Uterus (tissue), 4 donors: ENCODE data around the gene SUFU. TPM values are rescaled to one million over a fixed set of nuclear protein-coding genes. Genes with fewer than 3 reads are reported as not detected.

ENCODE experiments used
- DNase-seq, 2 donors: peaks; one replicate each; pipeline ENCODE4 v3.0.0-alpha.2; 2019 to 2020
- H3K27ac ChIP-seq, 2 donors: fragments of 200-600 bp; sonication (generic); 1 replicate in 1 of 2; 2 replicates in 1 of 2; pipeline ENCODE4 v1.5.1; 2016 to 2018
- H3K27me3 ChIP-seq, 2 donors: fragments of 200-600 bp; sonication (generic); one replicate each; pipeline ENCODE4 v1.5.1; 2018 to 2019; ENCODE audit warnings: control low read depth in 1 of 2
- H3K36me3 ChIP-seq, 2 donors: fragments of 200-600 bp; sonication (generic); one replicate each; pipeline ENCODE4 v1.5.1; 2019; ENCODE audit warnings: control low read depth in 1 of 2
- H3K4me1 ChIP-seq, 2 donors: fragments of 200-600 bp; sonication (generic); one replicate each; pipeline ENCODE4 v1.5.1; 2018 to 2019; ENCODE audit warnings: control low read depth in 1 of 2
- H3K4me3 ChIP-seq, 2 donors: fragments of 200-600 bp; sonication (generic); 1 replicate in 1 of 2; 2 replicates in 1 of 2; pipeline ENCODE4 v1.5.1; 2018 to 2019; ENCODE audit warnings: mild to moderate bottlenecking in 1 of 2
- H3K9me3 ChIP-seq, 2 donors: fragments of 200-600 bp; sonication (generic); one replicate each; pipeline ENCODE4 v1.5.1; 2019; ENCODE audit warnings: control low read depth in 1 of 2
- POLR2A ChIP-seq, 2 donors: fragments of 450-650 bp; IDR thresholded peaks; one replicate each; pipeline ENCODE4 v1.6.1; 2016; ENCODE audit warnings: antibody characterized with exemption in 2 of 2, mild to moderate bottlenecking in 1 of 2, moderate library complexity in 1 of 2
- intact Hi-C: fragments of 100-400 bp; cut with DNase I; formaldehyde crosslinking; loops from one replicate; pipeline ENCODE4 v1.15.1; 2023; ENCODE audit warnings: low total_unique reads
- total RNA-seq, 4 donors: library from RNA; depleted of rRNA in 3 of 4; stranded (reverse); fragments of >200 nt in 3 of 4; gene quantifications; one replicate each; pipeline versions ENCODE4 v1.1.0 to v1.2.4, GENCODE V29; 2014 to 2023
- TF ChIP-seq, protein P1 (sequence below), 4 experiments: fragments of 200-600 bp in 2 of 4; fragments of 450-650 bp in 2 of 4; sonication (generic) in 2 of 4; IDR thresholded peaks; one replicate each; pipeline ENCODE4 v1.5.1; 2016 to 2019; ENCODE audit warnings: antibody characterized with exemption in 4 of 4, mild to moderate bottlenecking in 2 of 4, moderate library complexity in 1 of 4
- donor health status: DM: yes; HTN: yes; CAD: no.

Gene SUFU
- total RNA-seq, 4 donors from 2014 or later: 2.8 to 20.7 (median 12.3) TPM

DNA sequence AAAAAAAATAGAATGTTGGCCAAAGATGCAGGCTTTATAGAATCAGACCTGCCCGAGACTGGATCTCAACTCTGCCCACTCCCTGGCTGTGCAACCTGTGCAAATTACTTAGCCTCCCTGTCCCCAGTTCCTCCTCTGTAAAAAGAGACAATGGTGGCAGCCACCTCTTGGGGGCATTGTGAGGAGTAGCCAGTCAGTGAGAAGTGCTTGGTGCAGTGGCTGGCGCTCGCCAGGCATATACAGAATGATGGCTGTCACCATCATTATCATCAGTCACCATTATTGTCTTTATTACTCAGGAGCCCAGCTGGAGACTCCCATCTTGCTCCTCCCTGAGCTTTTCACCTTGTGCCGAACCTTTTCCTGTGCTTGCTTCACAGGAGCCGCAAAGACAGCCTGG lies 111.1 kb downstream of the SUFU start:
- intact Hi-C loops: no loop called here
- Histone ChIP-seq H3K27ac (no peak overlapping the region), H3K4me1 (peaks cover 21% of the 10 kb centered on the region in 2 donors), H3K36me3 (no peaks in the 10 kb centered on the region), H3K4me3 (no peak overlapping the region), H3K9me3 (no peaks in the 10 kb centered on the region), H3K27me3 (no peaks in the 10 kb centered on the region)
- DNase-seq: no peak
- TF ChIP-seq, protein P1, sequence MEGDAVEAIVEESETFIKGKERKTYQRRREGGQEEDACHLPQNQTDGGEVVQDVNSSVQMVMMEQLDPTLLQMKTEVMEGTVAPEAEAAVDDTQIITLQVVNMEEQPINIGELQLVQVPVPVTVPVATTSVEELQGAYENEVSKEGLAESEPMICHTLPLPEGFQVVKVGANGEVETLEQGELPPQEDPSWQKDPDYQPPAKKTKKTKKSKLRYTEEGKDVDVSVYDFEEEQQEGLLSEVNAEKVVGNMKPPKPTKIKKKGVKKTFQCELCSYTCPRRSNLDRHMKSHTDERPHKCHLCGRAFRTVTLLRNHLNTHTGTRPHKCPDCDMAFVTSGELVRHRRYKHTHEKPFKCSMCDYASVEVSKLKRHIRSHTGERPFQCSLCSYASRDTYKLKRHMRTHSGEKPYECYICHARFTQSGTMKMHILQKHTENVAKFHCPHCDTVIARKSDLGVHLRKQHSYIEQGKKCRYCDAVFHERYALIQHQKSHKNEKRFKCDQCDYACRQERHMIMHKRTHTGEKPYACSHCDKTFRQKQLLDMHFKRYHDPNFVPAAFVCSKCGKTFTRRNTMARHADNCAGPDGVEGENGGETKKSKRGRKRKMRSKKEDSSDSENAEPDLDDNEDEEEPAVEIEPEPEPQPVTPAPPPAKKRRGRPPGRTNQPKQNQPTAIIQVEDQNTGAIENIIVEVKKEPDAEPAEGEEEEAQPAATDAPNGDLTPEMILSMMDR (IDR thresholded peaks at IDR 0.05): no peak
- no peak for TF ChIP-seq POLR2A (IDR thresholded peaks at IDR 0.05)

DNA sequence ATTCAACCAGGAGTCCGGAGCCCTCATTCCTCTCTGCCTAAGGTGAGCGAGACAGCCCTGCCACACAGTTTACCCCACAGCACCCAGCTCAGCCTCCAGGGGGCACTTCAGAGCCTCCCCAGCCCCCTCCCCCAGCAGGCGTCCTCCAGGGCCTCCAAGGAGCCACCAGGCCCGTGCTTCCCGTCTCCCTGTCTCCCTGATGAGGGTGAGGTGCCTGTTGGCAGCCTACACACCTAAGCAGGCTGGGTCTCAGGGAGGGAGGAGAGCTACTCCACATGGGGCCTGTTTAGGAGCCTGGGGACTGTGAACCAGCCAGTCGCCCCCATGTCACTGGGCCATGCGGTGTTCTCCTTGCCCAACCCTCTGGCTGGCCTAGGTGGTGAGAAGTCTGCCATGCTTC lies 111.6 kb downstream of the SUFU start:
- TF ChIP-seq, protein P1 (IDR thresholded peaks at IDR 0.05): no peak
- no peak for TF ChIP-seq POLR2A (IDR thresholded peaks at IDR 0.05)
- H3K36me3 ChIP-seq: no peaks in the 10 kb centered on the region
- no peaks in the 10 kb centered on the region for H3K9me3 ChIP-seq
- intact Hi-C loops: no loop called here
- no peaks in the 10 kb centered on the region for H3K27me3 ChIP-seq
- H3K4me1 ChIP-seq: peaks cover 21% of the 10 kb centered on the region in 2 donors
- no peak for DNase-seq
- H3K27ac ChIP-seq: peak overlapping the region in 1 of 2 donors; percentile 25
- no peak overlapping the region for H3K4me3 ChIP-seq

DNA sequence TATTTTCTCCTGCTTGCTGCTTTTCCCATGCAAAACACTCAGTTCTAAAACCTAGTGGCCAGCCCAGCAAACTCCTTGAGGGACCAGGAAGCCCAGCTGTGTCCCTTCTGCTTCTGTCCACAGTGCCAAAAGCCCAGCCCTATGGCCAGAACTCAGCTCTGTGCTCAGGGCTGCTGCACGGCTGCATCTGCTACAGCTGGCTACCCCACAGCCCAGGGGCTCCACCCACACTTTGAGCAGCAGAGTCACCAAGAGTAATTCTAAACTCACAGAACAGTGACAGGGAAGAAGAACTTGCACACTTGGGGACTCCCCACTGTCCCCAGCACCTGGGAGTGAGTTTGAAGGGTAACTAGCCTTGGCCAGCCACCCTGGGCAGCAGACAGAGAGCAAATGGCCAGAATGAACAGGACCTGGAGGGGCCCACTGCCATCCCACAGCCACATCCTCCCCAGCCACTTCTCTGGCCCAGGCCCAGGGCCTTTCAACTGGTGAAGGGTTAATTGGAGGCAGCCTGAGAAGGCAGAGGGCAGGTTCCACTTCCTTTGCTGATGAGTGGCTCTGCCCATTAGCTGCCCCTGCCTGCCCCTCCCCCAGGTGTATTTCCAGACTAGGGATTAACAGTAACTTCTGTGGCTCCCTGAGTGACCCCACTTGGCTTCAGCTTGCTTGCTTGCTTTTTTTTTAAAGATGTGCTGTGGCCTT lies 112.4 kb downstream of the SUFU start:
- no peak overlapping the region for H3K4me3 ChIP-seq
- DNase-seq: peak in 1 of 2 donors; percentile 75
- H3K27ac ChIP-seq: peak overlapping the region in 1 of 2 donors; percentile 25
- no peaks in the 10 kb centered on the region for H3K36me3 ChIP-seq
- TF ChIP-seq POLR2A (IDR thresholded peaks at IDR 0.05): no peak
- TF ChIP-seq, protein P1 (IDR thresholded peaks at IDR 0.05): no peak
- intact Hi-C loops: no loop called here
- peaks cover 20 to 21% of the 10 kb centered on the region in 2 donors for H3K4me1 ChIP-seq
- no peaks in the 10 kb centered on the region for H3K9me3 ChIP-seq
- no peaks in the 10 kb centered on the region for H3K27me3 ChIP-seq

DNA sequence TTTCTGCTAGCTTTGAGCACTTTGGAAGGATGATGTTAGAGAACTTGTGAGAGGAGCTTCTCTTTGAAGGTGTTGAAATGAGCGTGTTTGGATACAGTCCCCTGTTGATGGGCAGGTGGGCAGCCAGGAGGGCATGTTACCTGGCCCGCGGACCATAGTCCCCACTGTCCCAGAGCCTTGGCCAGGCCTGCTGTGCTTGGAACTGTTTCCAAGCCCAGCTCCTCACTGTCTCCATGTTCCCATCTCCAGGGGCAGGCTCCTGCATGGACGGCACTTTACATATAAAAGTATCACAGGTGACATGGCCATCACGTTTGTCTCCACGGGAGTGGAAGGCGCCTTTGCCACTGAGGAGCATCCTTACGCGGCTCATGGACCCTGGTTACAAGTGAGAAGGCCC lies 113.3 kb downstream of the SUFU start:
- intact Hi-C loops: no loop called here
- TF ChIP-seq, protein P1 (IDR thresholded peaks at IDR 0.05): no peak
- TF ChIP-seq POLR2A (IDR thresholded peaks at IDR 0.05): no peak
- DNase-seq: no peak
- Histone ChIP-seq H3K4me3 (no peak overlapping the region), H3K36me3 (no peaks in the 10 kb centered on the region), H3K4me1 (peaks cover 12 to 16% of the 10 kb centered on the region in 2 donors), H3K27ac (no peak overlapping the region), H3K9me3 (no peaks in the 10 kb centered on the region), H3K27me3 (no peaks in the 10 kb centered on the region)

DNA sequence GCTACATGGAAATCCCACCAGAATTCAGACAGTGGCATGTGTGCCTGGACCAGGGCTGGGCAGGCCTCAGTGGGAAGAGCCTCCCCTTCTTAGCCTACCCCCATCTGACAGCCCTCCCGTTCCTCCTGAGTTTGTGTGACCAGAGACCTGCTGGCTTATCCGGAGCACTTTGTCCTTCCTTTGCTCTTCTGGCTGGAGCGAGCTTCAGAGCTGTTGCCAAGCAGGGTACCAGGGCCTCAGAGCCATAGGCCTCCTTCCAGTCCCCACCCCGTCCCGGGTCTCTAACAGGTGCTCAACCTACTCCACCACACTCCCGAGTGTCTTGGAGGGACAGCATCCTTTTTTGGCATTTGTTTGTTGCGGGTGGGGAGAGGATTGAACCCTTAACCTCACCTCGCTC lies 114.0 kb downstream of the SUFU start:
- intact Hi-C loops: no loop called here

More for the DNA sequence above, 114.0 kb downstream of the SUFU start:
- DNase-seq: no peak
- Histone ChIP-seq H3K9me3 (no peaks in the 10 kb centered on the region), H3K27me3 (no peaks in the 10 kb centered on the region), H3K36me3 (no peaks in the 10 kb centered on the region), H3K4me3 (no peak overlapping the region), H3K27ac (no peak overlapping the region), H3K4me1 (peaks cover 6 to 9% of the 10 kb centered on the region in 2 donors)
- TF ChIP-seq POLR2A (IDR thresholded peaks at IDR 0.05): no peak
- TF ChIP-seq, protein P1 (IDR thresholded peaks at IDR 0.05): no peak
